Immature natural killer cell (primary cell): Measurements from ENCODE around the gene TFR2. TPM values are rescaled to one million over a fixed set of nuclear protein-coding genes. Genes with fewer than 3 reads are reported as not detected.
A peak's percentile ranks its signal among the peaks of the same experiment; 100 is the strongest.

ENCODE experiments used
- DNase-seq, 3 donors: peaks; one replicate each; pipeline ENCODE4 v3.0.0; 2022; ENCODE audit warnings: mixed read lengths in 1 of 3
- H3K27ac Mint-ChIP-seq, 6 donors: one replicate each; pipeline ENCODE4 v1.8.0; 2020; ENCODE audit warnings: mixed read lengths in 6 of 6, mild to moderate bottlenecking in 5 of 6, inconsistent platforms in 4 of 6, moderate library complexity in 3 of 6
- H3K27me3 Mint-ChIP-seq, 3 donors: one replicate each; pipeline ENCODE4 v1.8.0; 2020 to 2021; ENCODE audit warnings: low read depth in 3 of 3, mild to moderate bottlenecking in 3 of 3, mixed read lengths in 3 of 3, moderate library complexity in 3 of 3, inconsistent platforms in 1 of 3
- H3K36me3 Mint-ChIP-seq, 3 donors: one replicate each; pipeline ENCODE4 v1.8.0; 2020; ENCODE audit warnings: mixed read lengths in 3 of 3, inconsistent platforms in 2 of 3, mild to moderate bottlenecking in 2 of 3
- H3K4me1 Mint-ChIP-seq, 2 donors: one replicate each; pipeline ENCODE4 v1.8.0; 2020; ENCODE audit warnings: inconsistent platforms in 2 of 2, mild to moderate bottlenecking in 2 of 2, mixed read lengths in 2 of 2, moderate library complexity in 1 of 2
- H3K4me3 Mint-ChIP-seq, 5 donors: one replicate each; pipeline ENCODE4 v1.8.0; 2020; ENCODE audit warnings: mild to moderate bottlenecking in 5 of 5, mixed read lengths in 5 of 5, inconsistent platforms in 3 of 5, moderate library complexity in 3 of 5
- H3K9me3 Mint-ChIP-seq, 6 donors: one replicate each; pipeline ENCODE4 v1.8.0; 2020; ENCODE audit warnings: mild to moderate bottlenecking in 6 of 6, mixed read lengths in 6 of 6, inconsistent platforms in 4 of 6, moderate library complexity in 3 of 6
- polyA plus RNA-seq, 3 donors: library from polyadenylated mRNA; unstranded; fragments of 300-500 nt; fragmentation: Illumina TruSeq; gene quantifications; one replicate each; pipeline ENCODE4 v1.2.3, GENCODE V29; 2021

Gene TFR2
- polyA plus RNA-seq, 3 donors from 2014 or later: 0.85 to 1.8 (median 1.1) TPM

DNA sequence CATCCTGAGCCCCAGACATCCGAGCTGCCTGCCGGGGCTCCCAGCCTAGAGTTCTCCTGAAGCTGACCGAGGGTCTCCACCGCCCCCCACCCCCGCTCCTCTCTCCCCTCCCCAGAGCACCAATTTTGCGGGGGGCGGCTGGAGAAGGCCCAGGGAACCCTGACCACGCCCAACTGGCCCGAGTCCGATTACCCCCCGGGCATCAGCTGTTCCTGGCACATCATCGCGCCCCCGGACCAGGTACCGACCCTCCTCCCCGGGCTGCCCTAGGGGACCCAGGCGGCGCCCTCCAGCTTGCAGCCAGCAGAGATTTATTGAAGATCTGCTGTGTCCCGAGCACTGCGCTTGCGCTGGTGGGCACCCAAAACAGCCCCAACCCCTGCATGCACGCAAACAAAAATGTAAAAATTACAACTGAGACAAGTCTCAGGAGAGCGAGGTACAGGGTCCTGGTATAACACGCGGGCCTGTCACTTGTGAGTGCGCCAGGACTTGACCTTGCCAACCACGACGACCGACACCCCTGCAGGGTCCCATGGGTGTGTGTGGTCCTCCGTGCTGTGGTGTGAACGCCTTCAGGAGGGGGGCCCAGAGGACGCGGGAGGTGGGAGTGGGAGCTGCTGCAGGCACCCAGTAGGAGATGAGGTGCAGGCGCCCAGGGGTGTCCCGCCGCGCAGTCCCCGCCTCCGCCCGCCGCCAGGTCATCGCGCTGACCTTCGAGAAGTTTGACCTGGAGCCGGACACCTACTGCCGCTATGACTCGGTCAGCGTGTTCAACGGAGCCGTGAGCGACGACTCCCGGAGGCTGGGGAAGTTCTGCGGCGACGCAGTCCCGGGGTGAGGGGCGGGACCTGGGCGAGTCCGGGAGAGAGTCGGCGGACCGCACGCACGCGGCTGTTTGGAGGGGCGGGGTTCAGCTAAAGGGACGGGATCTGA, 36.1 kb downstream of the TFR2 start:
- no peaks in the 10 kb centered on the region for H3K9me3 Mint-ChIP-seq
- H3K36me3 Mint-ChIP-seq: no peaks in the 10 kb centered on the region
- H3K27ac Mint-ChIP-seq: peak overlapping the region in 5 of 6 donors; percentile 39 to 87 (median 82)
- H3K27me3 Mint-ChIP-seq: peaks cover 0 to 8% (median 0%) of the 10 kb centered on the region in 3 donors
- H3K4me3 Mint-ChIP-seq: peak overlapping the region; percentile 80 to 91 (median 90)
- peaks cover 17 to 23% of the 10 kb centered on the region in 2 donors for H3K4me1 Mint-ChIP-seq
- DNase-seq: peak; percentile 26 to 32 (median 28)

DNA sequence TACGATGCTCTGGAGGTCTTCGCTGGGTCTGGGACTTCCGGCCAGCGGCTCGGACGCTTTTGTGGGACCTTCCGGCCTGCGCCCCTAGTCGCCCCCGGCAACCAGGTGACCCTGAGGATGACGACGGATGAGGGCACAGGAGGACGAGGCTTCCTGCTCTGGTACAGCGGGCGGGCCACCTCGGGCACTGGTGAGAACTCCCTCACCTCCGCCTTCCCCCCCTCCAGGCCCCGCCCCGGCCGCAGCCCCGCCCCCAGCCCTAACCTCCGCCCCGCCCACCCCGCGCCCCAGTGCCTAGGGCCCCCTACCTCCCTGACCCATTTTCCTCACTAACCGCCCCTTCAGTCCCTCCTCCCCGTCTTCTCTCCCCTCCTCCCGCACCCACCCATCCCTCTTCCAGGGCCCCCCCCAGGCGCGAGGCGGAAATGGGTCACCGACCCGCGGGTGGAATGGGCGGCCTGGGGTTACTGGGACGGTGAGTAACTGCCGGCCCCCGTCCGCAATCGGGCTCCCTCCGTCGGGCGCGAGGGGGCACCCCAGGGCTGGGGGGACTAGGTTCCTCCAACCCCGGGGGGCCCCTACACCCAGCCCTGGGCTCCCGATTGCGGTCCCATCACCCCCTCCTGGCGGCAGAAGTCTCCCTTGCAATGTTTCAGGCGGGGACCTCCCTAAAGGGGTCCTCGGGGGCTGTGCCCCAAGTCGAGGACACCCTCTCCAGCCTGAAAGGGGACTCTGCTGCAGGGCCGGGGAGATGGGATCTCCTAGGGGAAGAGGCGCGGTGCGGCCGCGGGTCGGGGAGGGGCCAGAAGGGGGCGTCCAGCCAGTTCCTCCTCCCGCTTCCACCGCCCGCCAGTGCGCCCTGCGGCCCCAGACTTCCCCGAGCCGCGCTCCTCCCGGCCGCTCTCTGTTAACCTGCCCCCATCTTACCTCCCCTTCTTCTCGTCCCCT, 37.0 kb downstream of the TFR2 start:
- no peaks in the 10 kb centered on the region for H3K9me3 Mint-ChIP-seq
- peaks cover 17 to 21% of the 10 kb centered on the region in 2 donors for H3K4me1 Mint-ChIP-seq
- H3K36me3 Mint-ChIP-seq: no peaks in the 10 kb centered on the region
- peak overlapping the region; percentile 91 to 99 (median 98) for H3K27ac Mint-ChIP-seq
- peaks cover 0 to 5% (median 0%) of the 10 kb centered on the region in 3 donors for H3K27me3 Mint-ChIP-seq
- H3K4me3 Mint-ChIP-seq: peak overlapping the region; percentile 90 to 96 (median 91)
- DNase-seq: peak; percentile 83 to 88 (median 85)

DNA sequence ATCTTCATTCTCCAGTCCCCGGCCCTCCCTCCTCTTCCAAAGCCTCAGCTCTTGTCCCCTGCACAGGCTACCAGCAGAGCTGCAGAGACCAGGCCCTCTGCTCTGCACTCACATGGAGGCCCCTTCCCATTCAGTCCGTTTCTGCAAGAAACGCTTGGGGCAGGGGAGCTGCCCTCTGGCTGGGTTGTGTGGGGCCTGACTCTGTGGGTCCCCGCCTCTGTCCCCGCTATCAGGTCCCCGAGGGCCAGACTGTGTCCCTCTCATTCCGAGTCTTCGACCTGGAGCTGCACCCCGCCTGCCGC, 37.7 kb downstream of the TFR2 start:
- Mint-ChIP-seq H3K36me3 (no peaks in the 10 kb centered on the region), H3K27ac (peak overlapping the region; percentile 91 to 99 (median 98))

DNA sequence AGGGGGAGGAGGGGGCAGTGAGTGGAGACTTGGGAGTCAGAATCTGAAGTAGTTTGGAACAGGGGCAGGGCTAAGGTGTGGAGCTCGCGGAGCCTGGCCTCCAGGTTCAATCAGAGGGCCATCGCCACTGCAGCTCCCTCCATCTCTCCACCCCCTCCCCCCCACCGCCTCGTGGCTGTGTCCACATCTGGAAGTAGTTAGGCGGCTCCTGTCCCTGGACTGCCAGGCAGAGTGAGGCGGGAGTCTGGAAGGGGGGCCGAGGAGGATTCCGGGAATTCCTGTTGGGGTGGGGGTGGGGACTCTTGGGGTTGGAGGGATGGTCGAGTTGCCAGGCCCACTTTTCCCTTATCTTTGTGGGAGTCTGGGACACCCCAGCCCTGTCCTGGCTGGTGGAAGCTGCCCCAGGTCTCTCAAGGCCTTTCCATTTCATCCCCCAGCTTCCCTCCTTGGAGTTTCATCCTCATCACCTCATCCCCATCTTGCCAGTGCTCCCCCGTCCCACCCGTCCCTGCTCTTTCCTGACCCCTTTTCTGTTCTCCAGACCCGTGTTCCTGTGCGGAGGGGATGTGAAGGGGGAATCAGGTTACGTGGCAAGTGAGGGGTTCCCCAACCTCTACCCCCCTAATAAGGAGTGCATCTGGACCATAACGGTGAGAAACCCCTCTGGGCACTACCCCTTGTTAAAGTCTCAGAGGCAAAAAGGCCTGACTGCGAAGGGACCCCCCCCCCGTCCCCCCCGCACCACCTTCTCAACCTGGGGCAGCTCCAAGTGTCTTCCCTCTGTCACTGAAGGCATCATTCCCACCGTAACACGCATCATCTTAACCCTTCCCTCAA, 38.2 kb downstream of the TFR2 start:
- H3K36me3 Mint-ChIP-seq: no peaks in the 10 kb centered on the region

More for the DNA sequence above, 37.7 kb downstream of the TFR2 start:
- H3K27me3 Mint-ChIP-seq: peaks cover 0 to 5% (median 0%) of the 10 kb centered on the region in 3 donors
- peak overlapping the region; percentile 90 to 96 (median 91) for H3K4me3 Mint-ChIP-seq
- DNase-seq: no peak
- H3K9me3 Mint-ChIP-seq: no peaks in the 10 kb centered on the region
- H3K4me1 Mint-ChIP-seq: peaks cover 17 to 21% of the 10 kb centered on the region in 2 donors

DNA sequence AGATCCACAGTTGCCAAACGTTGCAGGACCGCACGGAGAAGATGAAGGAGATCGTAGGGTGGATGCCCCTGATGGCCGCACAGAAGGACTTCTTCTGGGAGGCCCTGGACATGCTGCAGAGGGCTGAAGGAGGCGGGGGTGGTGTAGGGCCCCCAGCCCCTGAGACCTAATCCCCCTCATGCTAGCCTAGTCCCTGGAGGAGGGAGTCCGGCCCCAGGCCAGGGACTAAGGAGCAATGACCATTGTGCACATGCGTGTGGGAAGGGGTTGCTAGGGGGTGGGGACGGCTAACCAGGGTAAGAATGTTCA, 40.7 kb downstream of the TFR2 start:
- Mint-ChIP-seq H3K4me1 (peaks cover 18 to 21% of the 10 kb centered on the region in 2 donors), H3K27ac (no peak overlapping the region), H3K27me3 (peaks cover 0 to 7% (median 0%) of the 10 kb centered on the region in 3 donors), H3K9me3 (no peaks in the 10 kb centered on the region), H3K4me3 (no peak overlapping the region), H3K36me3 (no peaks in the 10 kb centered on the region)
- DNase-seq: no peak

More for the DNA sequence above, 38.2 kb downstream of the TFR2 start:
- H3K4me1 Mint-ChIP-seq: peaks cover 21% of the 10 kb centered on the region in 2 donors
- no peaks in the 10 kb centered on the region for H3K9me3 Mint-ChIP-seq
- peak overlapping the region; percentile 91 to 99 (median 98) for H3K27ac Mint-ChIP-seq
- DNase-seq: no peak
- peak overlapping the region; percentile 90 to 96 (median 91) for H3K4me3 Mint-ChIP-seq
- peaks cover 0 to 5% (median 0%) of the 10 kb centered on the region in 3 donors for H3K27me3 Mint-ChIP-seq

DNA sequence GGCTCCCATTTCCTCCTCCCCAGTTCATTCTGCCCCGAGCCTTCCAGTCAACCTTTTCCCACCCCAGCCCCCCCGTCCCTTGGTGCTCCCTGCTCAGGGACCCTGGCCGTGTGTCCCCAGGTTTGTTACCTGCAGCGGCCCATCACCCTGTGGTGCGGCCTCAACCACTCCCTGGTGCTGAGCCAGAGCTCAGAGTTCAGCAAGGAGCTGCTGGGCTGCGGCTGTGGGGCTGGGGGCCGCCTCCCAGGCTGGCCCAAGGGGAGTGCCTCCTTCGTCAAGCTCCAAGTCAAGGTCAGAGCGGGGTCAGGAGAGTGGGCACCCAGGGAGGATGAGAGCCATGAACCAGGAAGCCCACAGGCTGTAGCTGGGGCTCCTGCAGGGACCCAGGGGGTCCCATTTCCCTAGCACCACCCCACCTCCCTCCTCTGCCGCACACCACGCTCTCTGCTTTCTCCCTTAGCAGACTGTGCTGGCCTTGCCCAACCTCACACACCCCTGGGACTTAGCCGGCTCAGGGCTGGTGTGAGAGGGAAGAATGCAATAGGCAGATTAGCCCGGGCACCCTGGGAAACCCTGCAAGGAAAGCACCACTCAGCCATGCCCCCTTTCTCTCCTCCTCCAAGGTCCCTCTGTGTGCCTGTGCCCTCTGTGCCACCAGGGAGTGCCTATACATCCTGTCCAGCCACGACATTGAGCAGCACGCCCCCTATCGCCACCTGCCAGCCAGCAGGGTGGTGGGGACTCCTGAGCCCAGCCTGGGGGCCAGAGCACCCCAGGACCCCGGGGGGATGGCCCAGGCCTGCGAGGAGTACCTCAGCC, 41.2 kb downstream of the TFR2 start:
- Mint-ChIP-seq H3K27me3 (peaks cover 0 to 7% (median 2%) of the 10 kb centered on the region in 3 donors), H3K9me3 (no peaks in the 10 kb centered on the region), H3K4me1 (peaks cover 13 to 17% of the 10 kb centered on the region in 2 donors), H3K36me3 (no peaks in the 10 kb centered on the region), H3K27ac (no peak overlapping the region), H3K4me3 (no peak overlapping the region)
- DNase-seq: no peak

DNA sequence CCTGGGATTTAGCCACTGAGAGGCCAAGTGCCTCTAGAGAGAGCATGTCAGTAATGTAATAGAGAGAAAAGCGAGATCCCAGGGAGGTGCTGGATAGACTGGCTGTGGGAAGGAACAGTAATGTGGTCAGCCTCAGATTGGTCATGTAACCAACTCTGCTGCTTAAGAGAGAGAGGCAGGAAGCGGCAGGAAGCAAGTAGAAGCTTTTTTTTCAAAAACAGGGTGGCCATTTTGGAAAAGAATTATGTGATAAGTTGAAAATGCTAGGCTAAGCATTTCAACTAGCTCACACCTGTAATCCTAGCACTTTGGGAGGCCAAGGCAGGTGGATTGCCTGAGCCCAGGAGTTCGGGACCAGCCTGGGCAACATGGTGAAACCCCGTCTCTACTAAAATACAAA, 42.9 kb downstream of the TFR2 start:
- no peaks in the 10 kb centered on the region for H3K36me3 Mint-ChIP-seq
- no peaks in the 10 kb centered on the region for H3K9me3 Mint-ChIP-seq
- no peak overlapping the region for H3K4me3 Mint-ChIP-seq
- H3K27me3 Mint-ChIP-seq: peaks cover 0 to 4% (median 2%) of the 10 kb centered on the region in 3 donors
- peaks cover 4 to 7% of the 10 kb centered on the region in 2 donors for H3K4me1 Mint-ChIP-seq
- DNase-seq: no peak
- peak overlapping the region in 1 of 6 donors; percentile 6 for H3K27ac Mint-ChIP-seq

DNA sequence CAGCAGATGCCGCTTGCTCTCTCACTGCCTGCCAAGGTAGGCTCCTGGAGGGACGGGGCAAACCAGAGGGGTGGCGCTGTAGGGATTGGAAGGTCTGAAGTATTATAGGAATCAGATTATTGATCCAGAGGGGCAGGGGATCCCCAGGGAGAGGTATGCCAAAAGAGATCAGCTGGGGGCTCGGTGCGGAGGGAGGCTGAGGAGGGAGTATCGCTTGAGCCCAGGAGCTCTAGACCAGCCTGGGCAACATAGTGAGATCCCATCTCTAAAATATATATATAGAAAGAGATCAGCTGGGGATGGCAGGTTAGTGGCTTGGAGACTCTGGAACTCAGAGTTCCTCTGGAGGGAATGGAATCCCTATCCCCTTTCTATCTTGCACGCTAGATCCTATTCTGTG, 46.2 kb downstream of the TFR2 start:
- DNase-seq: no peak
- Mint-ChIP-seq H3K9me3 (no peaks in the 10 kb centered on the region), H3K36me3 (no peaks in the 10 kb centered on the region), H3K4me1 (peaks cover 0 to 5% of the 10 kb centered on the region in 2 donors), H3K27me3 (peaks cover 0 to 6% (median 5%) of the 10 kb centered on the region in 3 donors), H3K4me3 (no peak overlapping the region), H3K27ac (no peak overlapping the region)

DNA sequence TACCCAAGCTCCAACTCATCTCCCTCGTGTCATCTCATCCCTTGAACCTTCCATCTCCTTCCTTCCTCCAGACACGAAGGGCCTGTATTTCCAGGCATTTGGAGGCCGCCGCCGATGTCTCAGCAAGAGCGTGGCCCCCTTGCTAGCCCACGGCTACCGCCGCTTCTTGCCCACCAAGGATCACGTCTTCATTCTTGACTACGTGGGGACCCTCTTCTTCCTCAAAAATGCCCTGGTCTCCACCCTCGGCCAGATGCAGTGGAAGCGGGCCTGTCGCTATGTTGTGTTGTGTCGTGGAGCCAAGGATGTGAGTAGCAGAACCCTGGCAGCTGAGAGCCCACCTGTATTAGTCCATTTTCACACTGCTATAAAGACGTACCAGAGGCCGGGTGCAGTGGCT, 49.8 kb downstream of the TFR2 start:
- no peak for DNase-seq
- Mint-ChIP-seq H3K36me3 (no peaks in the 10 kb centered on the region), H3K4me3 (no peak overlapping the region), H3K27ac (no peak overlapping the region), H3K9me3 (no peaks in the 10 kb centered on the region), H3K4me1 (peaks cover 7 to 11% of the 10 kb centered on the region in 2 donors), H3K27me3 (peaks cover 0 to 6% (median 4%) of the 10 kb centered on the region in 3 donors)

DNA sequence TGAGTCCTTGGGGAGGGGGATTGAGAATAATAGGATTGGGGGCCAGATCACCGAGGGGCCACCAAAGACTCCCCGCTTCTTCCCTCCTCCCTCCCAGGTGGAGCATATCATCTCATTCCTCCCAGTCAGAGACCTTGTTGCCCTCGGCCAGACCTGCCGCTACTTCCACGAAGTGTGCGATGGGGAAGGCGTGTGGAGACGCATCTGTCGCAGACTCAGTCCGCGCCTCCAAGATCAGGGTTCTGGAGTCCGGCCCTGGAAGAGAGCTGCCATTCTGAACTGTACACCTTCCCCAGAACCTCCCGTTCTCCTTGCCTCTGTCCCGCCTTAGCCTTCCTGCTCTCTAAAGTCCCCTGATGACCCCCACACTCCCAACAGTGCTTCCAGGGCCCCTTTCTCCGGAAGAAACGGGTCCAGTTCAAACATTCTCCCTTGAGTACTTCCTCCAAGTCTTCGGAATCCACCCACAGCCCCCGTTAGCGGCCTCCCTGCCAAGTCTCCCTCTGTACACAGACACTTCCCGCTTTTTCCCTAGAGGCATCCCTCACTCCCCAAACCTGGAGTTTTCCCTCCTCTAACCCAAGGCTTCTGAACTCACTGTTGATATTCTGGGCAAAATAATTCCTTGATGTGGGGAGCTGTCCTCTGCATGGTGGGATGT, 51.1 kb downstream of the TFR2 start:
- DNase-seq: no peak
- Mint-ChIP-seq H3K4me1 (peaks cover 14 to 20% of the 10 kb centered on the region in 2 donors), H3K4me3 (no peak overlapping the region), H3K27me3 (peaks cover 8 to 16% (median 13%) of the 10 kb centered on the region in 3 donors), H3K27ac (no peak overlapping the region), H3K9me3 (no peaks in the 10 kb centered on the region), H3K36me3 (peaks cover 0 to 3% (median 0%) of the 10 kb centered on the region in 3 donors)

DNA sequence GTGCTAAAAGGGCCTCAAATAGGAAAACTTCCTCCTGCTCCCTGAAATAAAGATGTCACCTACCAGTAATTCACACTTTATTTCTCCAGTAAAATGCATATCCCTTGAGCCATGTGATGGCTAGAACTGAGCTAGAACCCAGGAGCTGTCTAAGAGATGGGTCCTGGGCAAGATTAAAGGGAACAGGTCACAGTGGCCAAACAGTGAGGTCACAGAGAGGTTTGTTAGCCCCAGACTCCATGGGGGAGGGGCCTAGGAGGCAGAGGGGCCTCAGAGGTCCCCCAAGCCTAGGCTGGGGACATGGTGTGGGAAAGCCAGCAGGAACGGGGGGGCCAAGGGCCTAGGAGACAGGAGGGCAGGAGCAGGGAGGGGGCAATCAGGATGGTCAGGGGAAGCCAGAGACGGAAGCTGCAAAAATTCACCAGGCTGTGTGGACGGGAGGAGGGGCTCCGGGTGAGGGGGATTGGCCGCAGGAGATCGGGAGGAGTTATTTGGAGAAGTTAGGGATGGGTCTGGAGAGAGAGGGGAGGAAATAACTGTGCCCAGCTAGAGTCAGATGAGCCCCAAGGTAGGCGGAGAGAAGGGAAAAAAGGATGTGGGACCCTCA, 51.9 kb downstream of the TFR2 start:
- H3K27me3 Mint-ChIP-seq: peaks cover 8 to 18% (median 15%) of the 10 kb centered on the region in 3 donors
- no peak for DNase-seq
- peaks cover 0 to 5% (median 0%) of the 10 kb centered on the region in 3 donors for H3K36me3 Mint-ChIP-seq
- H3K27ac Mint-ChIP-seq: no peak overlapping the region
- H3K4me1 Mint-ChIP-seq: peaks cover 22 to 27% of the 10 kb centered on the region in 2 donors
- no peak overlapping the region for H3K4me3 Mint-ChIP-seq
- H3K9me3 Mint-ChIP-seq: no peaks in the 10 kb centered on the region

DNA sequence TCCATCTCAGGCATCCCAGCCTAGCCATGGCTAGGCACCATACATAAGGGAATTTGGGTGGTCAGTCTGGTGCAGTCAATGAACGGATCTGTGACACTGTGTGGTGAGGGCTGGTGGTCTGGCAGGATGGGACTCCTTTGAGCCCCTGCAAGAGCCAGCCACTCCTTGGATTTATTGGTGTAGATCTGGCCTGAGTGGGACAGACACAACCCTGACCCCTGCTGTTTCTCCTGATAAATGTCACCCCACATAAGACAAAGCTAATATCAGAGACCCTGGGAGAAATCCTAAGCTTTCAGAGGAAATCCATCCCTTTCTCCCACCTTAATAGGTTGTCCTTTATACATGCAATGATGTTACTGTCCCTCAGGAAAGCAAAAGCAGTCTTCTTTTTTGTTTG, 52.9 kb downstream of the TFR2 start:
- DNase-seq: no peak
- Mint-ChIP-seq H3K36me3 (peaks cover 0 to 5% (median 0%) of the 10 kb centered on the region in 3 donors), H3K4me1 (peaks cover 31 to 38% of the 10 kb centered on the region in 2 donors), H3K27ac (no peak overlapping the region), H3K4me3 (peak overlapping the region; percentile 29 to 72 (median 66)), H3K27me3 (peaks cover 11 to 25% (median 17%) of the 10 kb centered on the region in 3 donors), H3K9me3 (no peaks in the 10 kb centered on the region)
